Measurements from ENCODE around the gene ABL2.

ABL2 gene

DNA sequence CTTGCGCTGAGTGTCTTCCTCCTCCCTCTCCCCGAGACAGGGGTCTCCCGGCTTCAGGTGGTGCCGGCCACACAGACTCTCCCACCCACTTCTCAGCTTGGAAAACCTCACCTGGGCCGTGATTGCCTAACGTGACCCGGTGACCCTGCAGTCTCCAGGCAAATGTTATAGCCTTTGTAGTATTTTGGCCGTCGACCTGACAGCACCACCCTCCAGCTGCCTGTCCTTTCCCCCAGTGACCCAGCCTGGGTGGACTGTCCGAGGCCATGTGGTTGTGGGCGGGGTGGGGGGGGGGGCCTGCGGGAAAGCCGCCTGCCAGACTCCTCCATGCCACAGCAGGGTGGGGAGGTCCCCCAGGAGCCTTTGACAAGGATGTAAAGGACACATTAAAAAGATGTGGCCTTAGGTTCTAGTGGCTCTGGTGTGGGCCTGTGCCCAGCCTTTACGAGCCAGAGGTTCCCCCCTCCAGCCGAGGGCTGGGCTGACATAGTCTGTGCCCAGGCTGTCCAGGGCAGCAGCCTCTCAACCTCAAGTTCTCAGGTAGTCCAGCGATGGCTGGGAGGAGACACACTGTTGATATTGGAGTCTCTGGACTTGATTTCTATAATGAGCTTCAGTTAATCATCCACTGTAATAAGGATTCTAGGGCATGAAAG, 139.5 kb downstream of the ABL2 start:
- DNase-seq: no peak

DNA sequence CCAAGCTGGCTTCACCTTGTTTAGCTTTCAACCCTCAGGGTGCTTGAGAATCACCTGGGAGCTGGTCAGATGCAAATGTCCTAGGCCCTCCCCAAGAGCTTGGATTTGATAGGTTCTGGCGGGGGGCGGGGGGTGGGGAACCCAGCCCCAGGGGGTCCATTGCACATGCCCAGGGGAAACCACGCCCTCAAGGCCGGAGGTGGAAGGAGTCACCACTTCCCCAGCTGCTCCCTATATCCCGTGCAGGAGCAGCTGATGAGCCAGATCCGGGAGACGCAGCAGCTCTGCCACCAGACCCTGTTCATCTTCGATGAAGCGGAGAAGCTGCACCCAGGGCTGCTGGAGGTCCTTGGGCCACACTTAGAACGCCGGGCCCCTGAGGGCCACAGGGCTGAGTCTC, 141.8 kb downstream of the ABL2 start:
- DNase-seq: no peak

DNA sequence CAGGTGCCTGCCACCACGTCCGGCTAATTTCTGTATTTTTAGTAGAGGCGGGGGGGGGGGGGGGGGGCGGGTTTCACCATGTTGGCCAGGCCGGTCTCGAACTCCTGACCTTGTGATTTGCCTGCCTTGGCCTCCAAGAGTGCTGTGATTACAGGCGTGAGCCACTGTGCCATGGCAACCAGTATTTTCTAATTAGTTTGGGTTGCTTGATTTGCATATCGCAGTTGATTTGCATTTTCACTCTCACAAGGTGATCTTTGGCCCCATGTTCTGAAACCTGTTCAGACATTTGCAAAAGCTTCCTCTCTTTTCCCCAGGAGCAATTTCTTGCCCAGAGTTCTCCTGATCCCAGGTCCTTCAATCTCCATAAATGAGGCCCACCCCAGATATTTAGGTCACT, 145.9 kb downstream of the ABL2 start:
- DNase-seq: no peak

DNA sequence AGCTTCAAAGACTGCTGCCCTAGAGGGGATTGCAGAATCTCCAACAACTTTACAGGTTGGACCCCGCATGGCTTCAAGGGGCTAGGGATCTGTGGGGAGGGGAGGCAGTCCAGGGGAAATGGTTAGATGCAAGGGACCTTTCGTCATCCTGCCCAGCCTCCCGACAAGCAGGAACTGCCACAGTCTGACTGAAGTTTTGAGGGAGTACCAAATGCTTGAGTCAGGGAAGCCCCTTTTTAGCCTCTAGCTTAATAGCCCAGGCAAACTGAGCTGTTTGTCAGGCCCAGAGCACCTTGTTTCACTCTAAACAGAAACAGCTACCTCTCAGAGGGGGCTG, 146.5 kb downstream of the ABL2 start:
- DNase-seq: no peak

DNA sequence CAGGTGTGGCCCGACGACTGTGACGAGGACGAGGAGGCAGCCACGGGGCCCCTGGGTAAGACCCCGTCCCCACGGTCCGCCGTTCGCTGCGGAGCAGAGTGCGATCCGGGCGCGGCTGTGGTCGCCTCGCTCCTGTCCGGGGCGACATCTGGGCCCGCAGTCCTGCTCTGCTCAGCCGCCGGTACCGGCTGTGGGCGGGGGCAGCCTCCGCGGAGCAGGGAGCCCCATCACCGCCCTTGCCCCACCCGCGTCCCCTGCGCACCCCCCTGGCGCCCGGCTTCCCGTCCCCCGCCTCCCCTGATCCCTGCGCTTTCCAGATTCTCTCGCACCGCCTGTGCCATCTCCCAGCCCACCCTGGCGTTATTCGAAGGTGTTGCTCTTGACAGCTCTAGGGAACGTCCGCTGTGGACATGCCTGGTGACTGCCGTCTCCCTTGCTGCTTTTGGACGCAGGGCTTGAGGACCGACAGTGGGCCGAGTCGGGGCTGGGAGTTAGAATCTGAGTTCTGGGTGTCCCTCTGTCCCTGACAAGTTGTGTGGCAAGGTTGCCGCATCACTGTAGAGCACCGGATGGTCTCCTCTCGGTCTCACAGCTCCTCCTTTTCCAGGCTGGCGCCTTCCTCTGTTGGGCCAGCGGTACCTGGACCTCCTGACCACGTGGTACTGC, 147.0 kb downstream of the ABL2 start:
- peak in 1 of 2 donors; percentile 35 for DNase-seq

DNA sequence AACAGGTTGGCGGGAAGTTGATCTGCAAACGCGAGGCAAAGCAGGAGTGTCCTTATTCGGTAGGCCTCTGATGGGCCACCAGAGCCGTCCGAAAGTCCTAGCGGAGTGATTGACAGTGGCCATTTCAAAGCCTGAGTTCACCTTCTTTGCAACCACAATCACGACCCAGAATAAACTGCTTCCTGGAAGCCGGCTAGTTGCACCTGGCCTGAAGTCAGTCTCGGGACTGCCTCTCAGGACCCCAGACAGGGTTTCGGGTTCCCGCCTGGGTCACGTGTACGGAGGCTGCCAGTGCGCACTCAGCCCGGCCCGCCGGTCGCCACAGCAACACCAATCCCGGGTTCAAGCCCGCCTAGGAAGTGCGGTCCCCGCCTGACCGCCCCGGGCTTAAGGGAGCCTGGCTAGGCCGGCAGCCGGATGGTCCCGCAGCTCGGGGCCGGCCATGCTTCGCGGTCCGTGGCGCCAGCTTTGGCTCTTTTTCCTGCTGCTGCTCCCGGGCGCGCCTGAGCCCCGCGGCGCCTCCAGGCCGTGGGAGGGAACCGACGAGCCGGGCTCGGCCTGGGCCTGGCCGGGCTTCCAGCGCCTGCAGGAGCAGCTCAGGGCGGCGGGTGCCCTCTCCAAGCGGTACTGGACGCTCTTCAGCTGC, 147.7 kb downstream of the ABL2 start, which contains the start of gene TOR3A:
Gene TOR3A, plus strand, starts transcription at position 384 of the 646 bp plus-strand sequence. Its CDS starts 59 bp downstream, at position 443.
- peak; percentile 51 to 58 for DNase-seq

DNA sequence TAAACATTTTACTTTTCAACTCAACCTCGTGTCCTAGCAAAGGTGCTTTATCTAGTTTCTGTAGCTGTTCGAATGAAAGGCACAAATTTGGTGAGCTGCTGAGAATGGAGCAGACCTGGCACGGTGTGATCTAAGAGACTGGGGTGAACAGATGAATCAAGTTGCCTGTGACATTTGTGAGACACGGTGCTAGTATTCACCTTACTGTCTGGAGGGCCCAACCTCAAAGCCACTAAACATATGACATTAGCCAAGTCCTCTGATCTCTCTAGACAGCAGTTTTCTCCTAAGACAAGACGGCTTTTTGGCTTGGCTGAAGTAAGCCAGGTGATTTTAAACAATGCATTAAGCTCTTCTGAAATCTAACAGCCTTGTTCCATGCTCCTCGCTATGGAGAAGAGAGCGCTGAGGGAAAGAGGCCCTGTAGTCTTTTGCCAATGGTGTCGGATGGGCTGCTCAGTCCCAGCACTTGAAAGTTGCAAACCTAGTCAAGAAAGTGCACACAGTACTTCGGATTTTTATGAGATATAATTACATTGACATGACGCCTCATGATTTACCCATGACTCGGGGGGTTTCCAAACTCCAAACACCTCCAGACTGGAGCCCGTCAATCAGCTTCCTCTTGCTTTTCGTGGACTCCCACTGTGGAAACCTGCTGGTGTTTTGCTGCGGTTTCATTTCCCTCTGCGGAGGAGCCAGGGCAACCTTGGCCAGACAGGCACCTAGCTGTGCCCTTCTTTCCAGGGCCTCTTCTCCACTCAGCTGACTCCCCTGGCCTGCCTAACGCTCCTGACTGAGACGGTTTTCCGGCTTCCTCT, 148.4 kb downstream of the ABL2 start:
- no peak for DNase-seq

DNA sequence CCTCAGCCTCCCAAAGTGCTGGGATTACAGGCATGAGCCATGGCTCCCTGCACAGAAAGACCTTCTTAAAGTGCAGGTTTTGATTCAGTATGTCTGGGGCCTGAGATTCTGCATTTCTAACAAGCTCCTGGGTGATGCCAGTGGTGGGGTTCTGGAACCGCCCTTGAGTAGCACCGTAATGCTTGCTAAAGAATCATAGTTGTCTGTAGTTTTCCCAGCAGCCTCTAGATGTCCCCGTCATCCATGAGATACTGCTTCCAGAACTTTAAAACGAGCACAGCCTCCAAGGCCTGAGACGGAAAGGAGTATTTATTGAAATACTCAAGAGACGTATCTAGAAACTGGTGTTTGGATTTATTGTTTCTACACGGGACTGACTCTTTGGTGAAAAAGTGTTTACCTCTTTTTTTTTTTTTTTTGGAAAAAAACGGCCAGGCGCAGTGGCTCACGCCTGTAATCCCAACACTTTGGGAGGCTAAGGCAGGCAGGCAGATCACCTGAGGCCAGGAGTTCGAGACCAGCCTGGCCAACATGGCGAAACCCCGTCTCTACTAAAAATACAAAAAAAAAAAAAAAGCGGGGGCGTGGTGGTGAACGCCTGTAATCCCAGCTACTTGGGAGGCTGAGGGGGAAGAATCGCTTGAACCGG, 150.2 kb downstream of the ABL2 start:
- peak in 1 of 2 donors; percentile 78 for DNase-seq

DNA sequence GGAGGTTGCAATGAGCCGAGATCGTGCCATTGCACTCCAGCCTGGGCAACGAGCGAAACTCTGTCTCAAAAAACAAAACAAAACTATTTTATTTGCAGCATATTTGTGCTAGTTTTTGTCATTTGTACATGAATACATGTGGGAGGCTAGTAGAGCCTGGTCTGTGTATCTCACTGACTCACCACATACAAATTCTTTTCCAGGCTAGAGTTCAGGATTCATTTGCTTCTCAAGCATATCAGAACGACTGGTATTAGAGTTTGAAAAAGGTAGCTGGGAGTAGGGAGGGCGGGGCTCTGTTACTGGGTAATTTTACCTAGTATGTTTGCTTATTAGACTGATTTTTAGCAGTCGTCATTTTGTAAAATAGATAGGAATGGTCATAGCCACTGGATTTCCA, 152.1 kb downstream of the ABL2 start:
- no peak for DNase-seq

DNA sequence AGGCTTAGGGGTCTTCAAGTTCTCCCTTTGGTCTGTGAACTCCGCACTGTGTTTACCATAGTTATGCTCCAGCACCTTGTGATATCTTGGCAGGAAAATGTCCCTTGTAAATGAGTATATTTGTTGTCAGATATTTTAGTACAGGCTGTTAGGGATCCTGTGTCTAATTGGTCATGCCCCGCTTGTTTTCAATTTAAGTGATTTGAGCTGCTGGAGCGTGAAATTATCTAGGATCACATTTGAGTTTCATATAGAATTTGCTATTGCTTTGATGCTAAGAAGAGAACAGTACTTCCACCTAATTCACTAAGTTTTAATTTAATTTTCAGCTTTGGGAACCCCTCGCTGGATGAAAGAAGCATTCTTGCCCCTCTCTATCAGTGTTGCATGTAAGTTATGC, 163.0 kb downstream of the ABL2 start:
- no peak for DNase-seq

DNA sequence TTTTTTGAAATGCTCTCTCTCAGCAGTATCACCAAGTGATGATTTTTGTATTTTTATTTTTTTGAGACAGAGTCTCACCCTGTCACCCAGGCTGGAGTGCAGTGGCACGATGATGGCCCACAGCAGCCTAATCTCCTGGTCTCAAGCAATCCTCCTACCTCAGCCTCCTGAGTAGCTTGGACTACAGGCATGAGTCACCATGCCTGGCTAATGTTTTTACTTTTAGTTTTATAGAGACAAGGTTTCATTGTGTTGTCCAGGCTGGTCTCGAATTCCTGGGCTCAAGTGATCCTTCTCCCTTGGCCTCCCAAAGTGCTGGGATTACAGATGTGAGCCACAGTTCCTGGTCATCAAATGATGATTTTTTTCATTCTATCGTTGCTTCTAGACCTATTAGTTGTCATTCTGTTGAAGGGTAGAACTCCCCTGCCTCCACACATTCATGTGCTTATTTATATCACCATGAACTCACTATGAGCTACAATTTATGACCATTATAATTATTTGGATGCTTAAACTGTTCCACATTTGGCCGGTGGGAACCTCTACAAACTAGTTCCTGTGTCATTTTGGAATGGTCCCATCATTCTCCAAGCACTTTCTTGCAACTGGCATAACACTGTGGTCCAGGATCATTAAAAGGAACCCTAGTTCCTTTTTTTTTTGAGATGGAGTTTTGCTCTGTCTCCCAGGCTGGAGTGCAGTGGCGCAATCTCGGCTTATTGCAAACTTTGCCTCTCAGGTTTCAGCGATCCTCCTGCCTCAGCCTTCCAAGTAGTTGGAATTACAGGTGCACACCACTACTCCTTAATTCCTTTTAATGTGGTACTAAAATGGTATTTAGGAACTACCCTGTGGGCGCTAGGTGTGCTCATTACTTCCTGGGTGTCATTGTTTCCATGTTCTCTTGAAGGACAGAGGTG, 167.9 kb downstream of the ABL2 start:
- no peak for DNase-seq

DNA sequence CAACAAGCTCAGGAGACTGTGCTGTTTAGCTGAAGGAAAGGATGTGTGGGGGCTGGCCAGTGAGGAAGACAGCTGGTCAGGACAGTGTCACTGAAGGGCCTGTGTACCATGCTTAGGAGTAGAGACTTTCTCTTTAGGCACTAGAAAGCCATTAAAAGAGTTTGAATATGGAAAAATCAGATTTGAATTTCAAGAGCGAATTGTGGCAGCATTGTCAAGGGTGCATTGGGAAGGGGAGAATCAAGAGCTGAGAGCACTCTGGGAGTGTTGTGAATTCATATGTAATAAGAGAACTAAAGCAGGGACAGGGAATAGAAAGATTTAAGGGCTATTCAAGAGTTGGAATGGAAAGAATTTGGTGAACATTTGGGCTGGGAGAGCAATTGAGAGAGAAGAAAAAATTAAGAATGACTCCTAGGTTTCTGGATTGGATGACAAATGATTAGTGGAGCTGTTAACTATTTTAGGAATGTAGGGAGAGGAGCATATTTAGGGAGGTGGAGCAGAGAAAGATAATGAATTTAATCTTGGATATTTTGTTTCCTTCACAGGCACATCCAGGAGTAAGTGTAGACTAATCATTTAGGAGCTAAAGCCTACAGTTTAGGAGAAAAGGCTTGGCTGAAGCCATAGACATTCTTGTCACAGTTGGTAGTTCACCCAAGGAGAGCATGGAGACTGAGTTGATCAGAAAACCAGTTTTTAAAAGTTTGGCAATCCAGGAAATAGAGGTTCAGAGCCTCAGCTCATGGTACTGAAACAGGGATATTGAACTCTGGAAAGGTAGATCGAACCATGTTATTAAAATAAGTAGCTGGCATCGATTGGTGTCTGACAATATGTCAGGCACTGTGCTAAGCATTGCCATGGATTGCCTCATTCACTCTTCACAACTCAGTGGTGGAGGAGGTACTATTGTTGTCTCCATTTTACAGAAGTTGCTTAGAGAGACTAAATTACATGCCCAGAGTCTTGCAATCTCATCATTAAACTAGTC, 170.7 kb downstream of the ABL2 start:
- DNase-seq: no peak

DNA sequence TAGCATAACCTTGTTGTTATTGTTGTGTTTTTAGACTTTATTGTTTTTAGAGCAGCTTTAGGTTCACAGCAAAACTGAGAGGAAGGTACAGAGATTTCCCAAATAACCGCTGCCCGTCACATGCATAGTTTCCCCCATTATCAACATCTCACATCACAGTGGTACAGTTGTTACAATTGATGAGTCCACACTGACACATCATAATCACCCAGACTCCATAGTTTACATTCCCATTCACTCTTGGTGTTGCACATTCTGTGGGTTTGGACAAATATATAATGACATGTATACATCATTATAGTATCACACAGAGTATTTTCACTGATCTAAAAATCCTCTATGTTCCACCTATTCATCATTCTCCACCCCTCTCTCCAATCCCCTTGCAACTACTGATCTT, 173.5 kb downstream of the ABL2 start:
- no peak for DNase-seq

DNA sequence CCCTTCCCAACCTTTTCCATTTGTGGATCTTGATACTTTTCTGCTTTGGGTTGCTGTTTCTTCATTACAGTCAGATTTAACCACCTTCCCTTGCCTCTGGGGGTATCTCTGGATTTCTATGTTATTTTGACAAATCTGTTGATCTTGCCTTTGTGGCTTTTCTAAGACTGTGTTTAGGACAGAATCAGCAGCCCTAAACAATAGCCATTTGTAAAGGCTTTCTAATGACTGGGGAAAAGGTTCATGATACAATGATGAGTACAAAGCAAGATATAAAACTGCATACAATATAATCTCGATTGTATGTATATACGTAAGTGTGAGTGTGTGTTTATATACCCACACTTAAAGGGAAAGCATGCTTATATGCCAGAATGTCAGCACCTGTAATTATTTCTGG, 176.0 kb downstream of the ABL2 start:
- no peak for DNase-seq

DNA sequence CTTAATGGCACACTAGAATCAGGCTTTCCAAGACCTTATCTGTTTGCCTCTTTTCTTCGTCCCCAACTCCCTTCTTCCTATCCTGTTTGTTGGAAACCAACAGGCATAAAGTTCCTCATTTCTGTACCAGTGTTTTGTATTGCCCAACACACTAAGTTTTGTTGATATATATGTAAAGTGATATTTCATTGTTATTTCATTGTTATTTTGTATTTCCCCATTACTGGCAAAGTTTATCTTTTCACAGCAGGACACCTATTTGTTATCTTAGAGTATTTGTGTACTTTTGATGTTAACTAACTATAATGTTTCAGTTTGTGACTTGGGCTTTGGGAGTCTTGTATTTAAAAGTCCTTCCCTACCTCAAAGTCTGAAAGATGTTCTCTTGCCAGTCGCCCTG, 176.7 kb downstream of the ABL2 start:
- DNase-seq: no peak
